Myocyte (in vitro differentiated cells): ENCODE results near the gene CHN1. TPM values are rescaled to one million over a fixed set of nuclear protein-coding genes. Genes with fewer than 3 reads are reported as not detected.

Experiments used
- DNase-seq: peaks from one replicate; pipeline ENCODE4 v3.0.0-alpha.2; 2012; ENCODE audit warnings: low read depth
- total RNA-seq: library from RNA; depleted of rRNA; stranded (reverse); fragments of >200 nt; gene quantifications from 2 replicates; pipeline ENCODE4 v1.2.3, GENCODE V29; 2014

The CHN1 gene
- total RNA-seq, 1 donor from 2014 or later, result 43.0 TPM

DNA sequence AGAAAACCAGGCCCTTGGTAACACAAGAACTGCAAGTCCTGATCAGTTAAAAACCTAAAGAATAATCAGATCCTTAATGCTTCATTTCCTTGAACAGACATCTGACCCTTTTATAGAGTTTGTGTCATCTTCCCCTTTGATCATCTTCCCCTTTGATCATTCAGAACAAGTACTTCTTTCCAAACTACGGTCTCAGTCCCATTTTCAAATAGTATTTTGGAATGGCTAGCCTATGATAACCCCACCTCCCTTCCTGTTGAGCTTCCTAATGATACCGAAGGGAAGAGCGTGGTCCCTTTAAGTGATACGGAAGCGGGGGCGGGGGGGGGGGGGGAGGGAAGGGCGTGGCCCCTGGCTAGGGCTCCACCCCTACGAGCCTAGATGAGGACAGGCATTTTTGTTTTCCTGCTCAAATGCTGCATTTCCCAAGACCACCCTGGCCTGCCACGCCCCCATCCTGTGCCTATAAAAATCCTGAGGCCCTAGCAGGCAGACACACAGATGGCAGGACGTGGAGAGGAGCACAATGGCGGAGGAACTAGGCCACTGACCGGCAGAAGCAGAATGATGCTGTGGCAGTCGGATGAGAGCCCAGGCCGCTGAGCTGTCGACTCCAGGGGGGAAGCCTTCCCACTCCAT is 216.8 kb downstream of the CHN1 start:
- DNase-seq, result no peak

DNA sequence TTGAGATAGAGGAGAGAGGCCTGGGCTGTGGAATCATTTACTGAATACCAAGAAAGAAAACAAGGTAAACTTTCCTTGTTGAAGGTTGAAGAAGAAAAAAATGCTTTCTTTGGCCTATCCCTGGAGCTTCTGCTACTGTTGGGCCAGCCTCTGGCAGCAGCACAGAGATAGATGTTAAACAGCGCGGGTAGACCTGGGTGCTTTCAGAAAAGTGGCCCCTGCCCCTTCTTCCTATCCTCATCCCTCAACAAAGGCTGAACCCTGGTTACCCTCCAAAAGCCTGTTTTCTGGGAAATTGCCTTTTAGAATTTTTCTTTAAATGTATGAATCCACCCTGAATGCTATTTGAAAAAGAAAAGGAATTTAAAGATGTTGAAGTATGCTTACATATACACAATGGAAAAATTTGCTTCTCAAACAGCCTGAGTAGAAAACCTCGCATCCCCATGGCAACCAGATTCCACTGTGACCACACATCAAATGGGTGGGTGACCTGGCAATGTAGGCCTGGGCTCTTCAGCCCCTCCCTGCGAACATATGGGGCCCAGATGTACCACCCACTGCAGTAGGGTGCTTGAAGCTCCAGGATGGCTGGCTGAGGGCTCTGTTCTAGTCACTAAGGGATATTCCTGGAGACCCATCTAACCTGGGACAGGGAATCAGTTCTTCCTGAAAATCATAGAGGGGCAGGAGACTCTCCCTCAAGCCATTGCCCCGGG is 217.5 kb downstream of the CHN1 start:
- DNase-seq, result peak; percentile 79

DNA sequence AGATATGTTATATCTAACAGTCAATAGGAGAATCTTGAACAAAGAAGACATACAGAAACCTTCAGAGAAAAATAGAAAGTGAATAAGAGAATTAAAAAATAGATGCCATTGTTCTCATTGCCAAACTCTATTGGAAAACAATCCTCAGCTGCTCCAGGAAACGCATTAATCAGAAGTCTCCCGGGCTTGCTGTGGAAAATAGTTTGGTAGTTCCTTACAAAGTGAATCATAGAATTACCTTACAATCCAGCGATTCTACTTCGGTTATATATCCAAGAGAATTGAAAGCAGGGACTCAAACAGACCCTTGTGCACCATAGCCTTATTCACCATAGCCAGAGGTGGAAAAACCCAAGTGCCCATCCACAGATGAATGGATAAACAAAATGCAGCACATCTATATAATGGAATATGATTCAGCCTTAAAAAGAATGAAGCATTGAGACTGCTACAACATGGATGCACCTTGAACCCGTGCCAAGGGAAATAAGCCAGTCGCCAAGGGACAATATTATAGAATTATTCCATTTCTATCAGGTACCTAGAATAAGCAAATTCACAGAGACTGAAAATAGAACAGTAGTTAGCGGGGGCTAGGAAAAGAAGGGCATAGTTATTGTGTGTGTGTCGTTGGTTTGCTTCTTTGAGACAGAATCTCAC is 219.0 kb downstream of the CHN1 start:
- no peak for DNase-seq

DNA sequence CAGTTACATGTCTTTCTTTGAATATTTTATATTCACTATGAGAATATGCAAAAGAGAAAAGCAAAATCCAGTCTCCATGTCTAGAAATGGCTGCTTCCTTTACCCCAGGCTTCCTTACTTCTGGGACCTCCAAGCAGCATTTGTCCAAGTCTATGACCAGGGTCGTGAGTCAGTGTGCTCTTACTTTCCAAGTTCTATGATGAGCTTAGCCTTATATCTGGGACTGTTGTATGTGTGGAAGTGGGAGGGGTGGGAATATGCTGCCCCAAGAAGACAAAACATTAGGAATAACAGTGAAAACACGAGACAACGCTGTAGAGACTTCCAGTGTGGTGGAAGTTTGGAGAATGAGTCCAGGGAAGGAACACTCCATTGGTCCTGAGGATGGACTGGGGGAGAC is 219.7 kb downstream of the CHN1 start:
- DNase-seq, result no peak

DNA sequence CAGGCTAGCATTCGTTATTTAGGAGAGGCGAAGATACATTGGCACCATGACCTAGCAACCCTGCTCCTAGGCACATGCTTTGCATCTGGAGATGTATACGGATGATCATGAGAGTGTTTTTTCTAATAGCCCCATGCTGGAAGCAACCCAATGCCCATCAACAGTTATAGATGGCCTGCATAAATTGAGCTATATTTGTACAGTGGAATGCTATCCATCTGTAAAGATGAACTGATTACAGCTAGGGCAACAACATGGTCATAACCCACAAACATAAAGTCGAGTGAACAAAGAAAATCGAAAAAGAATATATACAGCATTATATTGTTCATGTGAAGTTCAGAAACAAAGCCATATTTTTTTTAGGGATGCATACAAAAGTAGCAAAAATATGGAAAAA is 220.3 kb downstream of the CHN1 start:
- no peak for DNase-seq

DNA sequence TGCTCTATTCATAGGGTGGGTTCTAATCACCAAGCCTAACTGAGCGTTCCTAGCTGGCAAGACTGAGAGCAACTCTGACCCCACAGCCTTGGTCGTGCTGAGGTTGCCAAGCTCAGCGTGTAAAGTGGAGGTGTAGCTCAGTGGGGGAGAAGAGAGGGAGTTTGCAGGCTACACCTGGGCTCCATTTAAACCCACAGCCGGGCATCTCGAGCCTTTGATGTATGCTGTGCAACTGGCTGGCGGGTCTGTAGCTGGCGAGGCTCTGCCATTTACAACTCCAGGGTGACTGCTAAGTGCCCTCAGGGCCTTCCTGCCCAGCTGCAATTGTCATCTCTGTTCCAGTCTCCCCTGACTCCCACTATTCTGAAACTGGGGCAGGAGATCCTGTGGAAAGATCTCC is 220.9 kb downstream of the CHN1 start:
- no peak for DNase-seq

DNA sequence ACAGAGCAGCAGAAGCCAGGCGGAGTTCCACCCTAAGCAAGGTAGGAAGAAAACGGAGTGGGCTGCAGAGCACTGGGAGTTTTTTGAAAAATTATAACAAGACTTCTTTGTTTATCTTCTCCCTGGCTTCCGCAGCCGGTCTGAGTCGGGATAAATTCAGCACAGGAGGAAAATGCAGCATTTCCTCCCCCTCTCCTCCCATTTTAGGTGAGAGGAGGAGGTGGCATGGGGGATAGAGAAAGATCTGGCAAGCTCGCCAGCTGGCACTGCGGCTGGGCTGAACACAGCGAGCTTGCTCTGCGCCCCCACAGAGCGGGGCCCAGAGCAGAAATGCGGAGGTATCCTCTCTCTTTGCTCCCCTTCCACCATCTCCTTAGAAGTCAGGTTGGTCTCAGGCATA is 223.2 kb downstream of the CHN1 start:
- no peak for DNase-seq

DNA sequence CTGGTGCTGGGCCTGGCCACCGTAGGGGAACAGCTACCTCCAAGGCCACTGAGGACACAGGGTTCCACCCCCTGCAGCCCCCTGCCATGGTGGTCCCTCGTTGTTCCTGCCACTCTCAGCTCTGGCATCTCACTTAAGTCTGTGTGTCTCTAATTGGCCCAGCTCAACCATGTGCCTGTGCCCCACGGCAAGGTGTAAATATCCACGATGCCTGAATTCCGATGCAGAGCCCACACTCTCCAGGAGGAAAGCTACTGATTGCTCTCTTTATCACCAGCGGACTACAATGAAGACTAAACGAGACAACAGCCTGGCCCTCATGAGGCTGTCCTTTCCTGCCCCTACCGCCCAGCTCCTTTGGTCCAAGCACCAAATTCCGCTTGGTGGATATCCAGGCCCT is 223.9 kb downstream of the CHN1 start:
- DNase-seq, result no peak

DNA sequence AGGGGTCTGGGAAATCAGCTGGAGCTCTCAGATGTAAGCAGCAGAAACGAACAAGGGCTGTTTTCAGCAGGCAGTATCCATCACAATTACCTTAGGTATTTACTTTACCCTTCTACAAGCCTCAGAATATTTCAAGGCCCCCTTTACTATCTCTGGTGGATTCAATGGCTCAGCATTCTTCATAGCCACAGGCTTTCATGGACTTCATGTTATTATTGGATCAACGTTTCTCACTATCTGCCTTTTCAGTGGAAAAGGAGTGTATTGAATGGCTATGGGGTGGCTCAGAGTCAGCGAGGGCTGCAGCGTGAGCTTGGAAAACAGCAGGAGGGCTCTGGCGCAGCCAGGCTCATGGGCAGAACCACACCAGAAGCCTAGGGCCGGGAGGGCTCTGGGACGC is 224.3 kb downstream of the CHN1 start:
- DNase-seq, result no peak

DNA sequence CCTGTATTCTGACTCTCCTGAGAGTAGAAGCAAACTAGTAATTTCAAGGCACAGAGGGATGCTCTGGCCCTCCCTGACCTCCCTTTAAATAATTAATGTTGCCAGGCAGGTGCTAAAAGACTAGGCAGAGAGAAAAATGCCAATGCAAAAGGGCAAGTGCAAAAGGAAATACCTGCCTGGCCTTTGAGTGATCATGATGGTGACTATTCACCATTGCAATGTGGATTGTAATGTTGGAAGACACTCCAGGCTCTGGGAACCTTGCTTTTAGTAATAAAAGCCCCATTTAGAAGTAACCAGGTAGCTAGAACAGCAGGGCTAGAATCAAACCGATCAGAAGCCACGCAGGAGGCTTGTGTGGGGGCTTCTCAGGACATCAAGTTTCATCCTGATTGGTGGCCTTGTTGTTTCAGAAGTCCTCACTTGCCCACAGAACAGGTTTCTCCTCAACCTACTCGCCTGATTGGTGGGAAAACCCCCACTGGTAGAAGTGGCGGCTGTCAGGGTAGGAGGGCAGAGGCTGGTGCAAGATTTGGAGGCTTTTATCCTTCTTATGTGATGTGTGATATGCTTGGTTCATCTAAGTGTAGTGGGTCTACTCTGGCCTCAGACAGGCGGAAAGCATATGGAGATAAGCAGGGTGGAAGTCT is 224.9 kb downstream of the CHN1 start:
- DNase-seq, result no peak

DNA sequence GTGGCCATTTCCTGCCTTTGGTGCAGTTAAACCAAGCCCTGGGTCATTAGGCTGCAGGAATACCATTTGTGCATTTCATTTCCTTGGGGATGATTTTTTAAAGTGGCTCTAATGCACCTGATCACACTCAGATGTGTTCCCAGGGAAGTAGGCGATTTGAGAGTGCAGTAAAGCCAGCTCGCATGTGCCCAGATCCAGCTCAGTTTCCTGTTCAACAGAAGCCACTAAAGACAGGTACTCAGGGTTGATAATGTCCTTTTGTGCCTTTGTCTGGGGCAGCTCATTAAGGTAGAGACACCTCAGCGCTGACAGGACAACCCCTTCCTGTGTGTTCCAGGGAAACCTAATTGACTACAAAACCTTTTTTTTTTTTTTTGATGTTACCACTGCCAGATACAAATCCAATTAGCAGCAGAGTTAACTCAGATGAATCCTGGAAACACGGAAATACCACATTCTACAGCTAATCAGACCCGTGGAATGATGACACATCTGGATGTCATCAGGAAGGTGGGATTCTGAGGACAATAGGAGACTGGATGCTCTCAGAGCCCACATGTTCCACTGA is 225.7 kb downstream of the CHN1 start:
- DNase-seq, result no peak

DNA sequence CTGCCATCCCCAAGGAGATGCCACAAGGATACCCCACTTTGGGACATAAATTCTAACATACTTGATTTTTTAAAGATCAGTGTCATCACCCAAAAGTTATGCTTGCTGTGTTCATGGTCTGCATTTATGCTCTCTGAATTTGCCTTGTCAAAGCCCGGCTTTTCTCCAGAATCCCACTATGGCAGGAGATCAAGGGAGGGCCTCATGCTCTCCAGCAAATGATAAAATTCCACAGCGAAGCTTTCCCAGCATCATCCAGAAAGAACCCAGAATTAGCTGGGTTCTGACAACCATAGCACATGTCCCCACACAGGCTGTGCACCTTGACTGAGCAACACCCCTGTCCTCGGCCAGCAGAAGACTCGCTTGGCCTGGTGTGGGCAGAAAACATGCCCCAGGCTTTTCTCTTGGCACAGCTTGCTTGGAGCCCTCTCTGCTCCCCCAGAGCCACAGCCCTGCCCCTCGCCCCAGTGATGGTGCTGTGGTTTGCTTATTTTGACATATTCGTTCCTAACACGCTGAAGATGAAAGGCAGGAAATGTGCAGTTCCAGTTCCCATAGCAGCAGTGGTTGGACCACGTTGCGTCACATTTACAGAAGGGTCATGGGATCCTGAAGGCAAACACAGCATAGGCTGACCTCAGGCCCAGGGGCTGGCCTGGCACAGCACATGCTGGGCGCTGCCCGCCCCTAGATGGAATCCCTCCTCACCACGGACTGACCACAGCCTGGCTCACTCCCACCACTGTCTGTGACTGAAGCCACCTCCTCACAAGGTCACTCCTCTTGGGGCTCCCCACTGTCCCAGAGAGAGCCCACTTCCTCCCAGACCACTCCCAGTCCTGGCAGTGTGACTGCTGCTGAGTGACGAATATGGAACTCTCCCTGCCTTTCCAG is 226.8 kb downstream of the CHN1 start:
- peak; percentile 97 for DNase-seq

DNA sequence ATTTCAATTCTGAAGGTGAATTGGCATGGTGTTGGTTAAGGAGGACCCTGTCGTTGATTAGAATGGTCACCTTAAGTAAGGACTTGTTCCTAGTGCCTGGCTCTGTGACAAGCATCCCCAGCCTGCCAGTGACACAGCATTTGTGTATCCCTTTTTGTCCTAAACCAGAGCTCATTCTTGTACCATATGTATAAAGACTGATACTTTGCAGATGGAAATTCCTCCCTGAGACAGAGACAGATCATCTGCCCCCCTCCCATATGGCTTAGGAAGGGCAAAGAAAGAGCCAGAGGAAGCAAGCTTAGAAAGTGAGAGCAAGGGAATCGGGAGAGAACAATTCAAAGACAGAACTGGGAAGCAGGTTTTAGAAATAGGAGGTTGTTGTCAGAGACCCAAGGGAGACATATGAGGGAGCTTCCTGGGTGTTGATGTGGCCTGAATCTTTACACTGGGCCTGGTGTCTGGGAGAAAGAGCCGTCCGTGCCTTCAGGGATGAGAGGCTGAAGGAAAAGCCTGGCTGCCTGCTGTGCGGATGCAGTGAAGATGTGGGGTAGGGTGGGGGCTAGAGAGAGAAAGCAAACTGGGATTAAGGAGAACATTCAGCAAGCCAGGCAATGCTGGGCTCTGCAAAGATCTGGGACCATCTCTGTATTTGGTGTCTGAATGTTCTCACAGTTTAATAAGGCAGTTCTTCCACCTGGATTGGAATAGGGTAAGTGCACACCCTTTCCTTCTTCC is 227.7 kb downstream of the CHN1 start:
- DNase-seq, result no peak

DNA sequence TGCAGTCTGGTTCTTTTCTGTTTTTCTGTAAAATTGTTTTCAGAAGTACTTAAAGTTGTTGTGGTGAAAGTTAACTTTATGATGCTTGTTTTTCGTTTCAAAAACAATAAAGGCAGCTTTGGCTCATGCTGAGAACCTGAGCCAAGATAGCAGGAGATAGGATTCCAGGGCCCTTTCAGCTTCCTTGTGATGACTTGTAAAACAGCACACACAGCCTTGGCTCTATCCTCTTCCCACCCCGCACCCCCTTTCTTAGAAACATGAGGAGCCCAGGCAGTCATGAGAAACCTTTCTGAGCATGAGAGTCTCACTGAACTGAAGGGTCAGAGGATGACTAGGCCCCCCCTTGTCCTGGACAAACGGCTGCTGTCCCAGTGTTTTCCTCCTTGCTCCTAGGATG is 228.5 kb downstream of the CHN1 start:
- no peak for DNase-seq

DNA sequence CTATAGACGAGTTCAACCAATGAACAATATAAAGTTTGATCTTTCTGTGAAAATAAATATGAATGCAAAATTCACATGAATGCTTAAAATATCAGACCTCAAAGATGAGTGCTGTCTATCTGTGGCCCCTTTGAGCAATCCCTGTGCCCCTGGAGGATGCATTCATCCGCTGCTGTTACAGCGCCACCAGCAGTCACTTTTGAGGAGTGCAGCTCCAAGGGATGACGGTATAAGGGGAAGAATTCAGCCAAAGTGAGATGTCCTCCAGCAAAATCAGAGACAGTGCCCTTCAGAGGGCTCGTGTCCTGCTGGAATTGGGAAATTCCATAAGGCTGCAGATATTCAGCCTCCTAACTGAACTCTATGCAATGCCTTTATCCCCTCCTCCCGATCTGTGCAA is 229.0 kb downstream of the CHN1 start:
- no peak for DNase-seq

DNA sequence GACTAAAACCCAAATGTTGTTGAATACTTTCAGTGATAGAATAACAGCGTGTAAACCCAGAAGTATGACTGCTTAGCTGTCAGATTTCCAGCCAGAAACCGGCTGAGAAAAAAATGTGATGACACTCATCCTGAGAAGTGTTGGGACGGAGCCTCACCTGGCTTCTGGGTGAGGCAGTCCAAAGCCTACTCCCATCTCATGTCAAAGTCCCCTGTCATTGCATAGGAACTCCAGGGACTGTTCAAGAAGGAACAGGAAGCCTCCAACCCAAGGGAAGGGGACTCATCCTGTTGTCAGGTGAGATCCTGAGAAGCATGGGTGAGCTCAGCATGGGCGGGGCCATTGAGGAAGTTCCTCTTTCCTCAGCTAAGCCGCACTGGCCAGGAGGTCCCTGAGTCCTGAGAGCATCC is 229.6 kb downstream of the CHN1 start:
- DNase-seq, result no peak

DNA sequence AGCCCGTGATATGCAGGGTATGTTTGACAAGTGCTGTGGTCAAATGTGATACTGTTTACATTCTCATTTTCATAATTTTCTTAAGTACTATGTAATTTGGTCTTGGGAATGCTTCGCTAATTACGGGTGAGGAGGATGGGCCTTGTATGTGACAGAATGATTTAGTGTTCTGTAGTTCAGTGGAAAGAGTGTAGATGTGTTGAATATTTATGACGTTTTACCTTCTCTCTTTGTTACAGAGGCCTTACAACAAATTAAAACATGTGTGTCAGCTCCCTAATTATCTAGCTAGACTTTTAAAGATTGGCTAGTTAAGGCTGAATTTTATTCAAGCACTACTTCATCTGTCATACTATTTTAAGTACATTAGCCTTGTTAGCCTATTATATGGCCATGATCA is 230.3 kb downstream of the CHN1 start:
- no peak for DNase-seq

DNA sequence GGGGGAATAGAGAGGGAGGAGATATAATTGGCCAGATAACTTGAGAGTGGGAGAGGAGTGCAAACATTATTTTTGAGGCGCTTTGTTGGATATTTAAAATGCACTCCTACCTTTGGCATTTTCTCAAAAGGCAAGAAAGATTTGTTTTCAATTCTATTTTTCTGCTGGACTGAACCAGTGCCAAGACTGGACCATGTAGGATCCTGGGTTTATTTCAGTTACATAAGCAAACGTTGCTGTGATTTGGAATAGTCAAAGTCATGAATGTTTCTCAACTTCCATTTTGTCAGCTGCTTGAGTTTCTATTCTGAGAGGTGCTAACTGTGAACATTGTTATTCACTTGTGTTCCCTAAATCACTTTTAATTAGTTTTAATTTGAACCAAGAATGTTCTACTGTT is 232.0 kb downstream of the CHN1 start:
- no peak for DNase-seq

DNA sequence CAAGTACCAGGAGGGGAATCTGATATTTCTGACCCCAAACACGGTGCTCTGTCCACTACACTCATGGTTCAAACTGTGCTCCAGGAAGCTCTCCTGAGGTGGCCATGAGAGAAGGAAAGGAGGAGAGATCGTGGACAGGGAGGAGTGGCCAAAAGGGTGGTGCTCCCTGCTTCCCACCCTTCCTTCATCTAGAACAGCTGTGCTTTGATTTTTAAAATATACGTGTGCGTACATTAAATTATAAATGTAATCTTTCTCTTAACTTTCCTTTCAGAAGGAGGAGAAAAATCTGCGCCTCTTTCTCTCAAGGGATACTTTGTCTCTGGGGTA is 232.7 kb downstream of the CHN1 start:
- peak; percentile 28 for DNase-seq
